GM12878 (cell line): ENCODE results near the gene ZBTB8OS. TPM values are rescaled to one million over a fixed set of nuclear protein-coding genes. Genes with fewer than 3 reads are reported as not detected.

ENCODE experiments used
- ATAC-seq: fragments of 200-7000 bp; cut with Tn5 transposase; 3 replicates; pipeline ENCODE4 v1.9.1; 2020; ENCODE audit warnings: mild to moderate bottlenecking, moderate library complexity
- BruUV-seq: library from RNA; stranded (reverse); fragments of 400-500 nt; replicated peaks from 2 replicates; lab custom pipeline; 2021; lab: Mats Ljungman, UMichigan
- CTCF ChIA-PET: fragments of 300-600 bp; sonication (Branson Sonifier 250); formaldehyde crosslinking; extraction: SDS; loops from one replicate; lab custom pipeline; 2021; ENCODE audit warnings: inconsistent platforms; lab: Yijun Ruan, JAX
- POLR2A ChIA-PET: fragments of 350-600 bp; formaldehyde crosslinking; extraction: SDS; loops from one replicate; lab custom pipeline; 2021; ENCODE audit warnings: inconsistent platforms; lab: Charles Lee
- RAD21 ChIA-PET: fragments of 300-600 bp; sonication (Branson Sonifier 250); formaldehyde crosslinking; loops from one replicate; lab custom pipeline; 2023; ENCODE audit warnings: antibody characterized with exemption; ENCODE audit not compliant: unreplicated experiment; lab: Charles Lee
- SMC1A ChIA-PET: fragments of 300-600 bp; sonication (Branson Sonifier 250); formaldehyde crosslinking; loops from one replicate; lab custom pipeline; 2023; ENCODE audit not compliant: unreplicated experiment, uncharacterized antibody; lab: Charles Lee
- DNase-seq: peaks from one replicate; pipeline ENCODE4 v3.0.0-alpha.2; 2011; ENCODE audit warnings: low read depth, low spot score
- FAIRE-seq: peaks from 3 replicates; lab custom pipeline; 2011; peaks lifted over from hg19 to GRCh38; lab: Jason Lieb, UNC
- H2AFZ ChIP-seq: 2 replicates; pipeline ENCODE4 v1.6.0; 2011; ENCODE audit warnings: low read depth, low read length, control low read depth; ENCODE audit not compliant: control insufficient read depth
- H3K27ac ChIP-seq: 2 replicates; pipeline ENCODE4 v1.5.1; 2011; ENCODE audit warnings: control low read depth; ENCODE audit not compliant: control insufficient read depth, insufficient read depth
- H3K27me3 ChIP-seq, 2 experiments: replicated peaks in 1 of 2; 2 replicates each; pipeline versions ENCODE4 v1.6.0 to v1.6.1; 2011; ENCODE audit warnings: low read length in 1 of 2; ENCODE audit not compliant: control insufficient read depth in 2 of 2, insufficient read depth in 2 of 2
- H3K36me3 ChIP-seq, 2 experiments: 2 replicates each; pipeline ENCODE4 v1.5.1; 2011; ENCODE audit warnings: low read length in 1 of 2; ENCODE audit not compliant: control insufficient read depth in 2 of 2, insufficient read depth in 2 of 2
- H3K4me1 ChIP-seq: 2 replicates; pipeline ENCODE4 v1.6.1; 2011; ENCODE audit warnings: mild to moderate bottlenecking, low read length, moderate library complexity, mixed read lengths; ENCODE audit not compliant: control insufficient read depth, insufficient read depth
- H3K4me2 ChIP-seq: 2 replicates; pipeline ENCODE4 v1.6.0; 2011; ENCODE audit warnings: control low read depth; ENCODE audit not compliant: control insufficient read depth, insufficient read depth
- H3K4me3 ChIP-seq: fragments of 200-600 bp; sonication (generic); 2 replicates; pipeline ENCODE4 v1.5.1; 2016
- H3K79me2 ChIP-seq: 2 replicates; pipeline ENCODE4 v1.6.0; 2011; ENCODE audit warnings: low read length; ENCODE audit not compliant: control insufficient read depth, insufficient read depth
- H3K9ac ChIP-seq: 2 replicates; pipeline ENCODE4 v1.8.0; 2011; ENCODE audit warnings: low read length, control low read depth, mixed read lengths; ENCODE audit not compliant: control insufficient read depth, insufficient read depth
- H3K9me3 ChIP-seq: replicated peaks from 3 replicates; pipeline ENCODE4 v1.5.1; 2011; ENCODE audit warnings: mild to moderate bottlenecking, low read length; ENCODE audit not compliant: control insufficient read depth, insufficient read depth
- H4K20me1 ChIP-seq: 2 replicates; pipeline ENCODE4 v1.6.0; 2011; ENCODE audit not compliant: control insufficient read depth, insufficient read depth
- ATF7 ChIP-seq: fragments of 450-650 bp; IDR thresholded peaks from 2 replicates; pipeline ENCODE4 v1.6.1; 2016; ENCODE audit warnings: low read depth, mild to moderate bottlenecking
- EZH2 ChIP-seq: IDR thresholded peaks from 2 replicates; pipeline ENCODE4 v1.6.1; 2012; ENCODE audit warnings: low read depth, mild to moderate bottlenecking, control low read depth, inconsistent platforms, low read length, borderline replicate concordance; ENCODE audit not compliant: control insufficient read depth
- GABPA ChIP-seq: IDR thresholded peaks from 2 replicates; pipeline ENCODE4 v1.6.1; 2014; ENCODE audit warnings: antibody characterized with exemption, low read depth, mild to moderate bottlenecking, inconsistent platforms
- NFIC ChIP-seq: IDR thresholded peaks from 2 replicates; pipeline ENCODE4 v1.6.1; 2012; ENCODE audit warnings: low read depth, mild to moderate bottlenecking, inconsistent platforms, low read length, moderate library complexity
- RAD21 ChIP-seq: IDR thresholded peaks from 2 replicates; pipeline ENCODE4 v1.6.1; 2011; ENCODE audit warnings: mild to moderate bottlenecking, low read depth, low read length, moderate library complexity; ENCODE audit not compliant: insufficient read depth
- RB1 ChIP-seq: fragments of 450-650 bp; formaldehyde crosslinking; IDR thresholded peaks from 2 replicates; pipeline ENCODE4 v1.6.1; 2017; ENCODE audit warnings: mild to moderate bottlenecking, borderline replicate concordance
- WGBS: methylation state at CpG from one replicate; pipeline ENCODE4 v1.1.6; 2016; ENCODE audit warnings: low lambda C conversion rate; ENCODE audit not compliant: insufficient replicate concordance, insufficient coverage; ENCODE audit errors: missing lambda C conversion rate; 5-methylcytosine and 5-hydroxymethylcytosine counted together
- in situ Hi-C: fragments of 300-500 bp; cut with MboI; formaldehyde crosslinking; loops from 9 replicates; pipeline ENCODE4 v1.14.3; 2018; ENCODE audit warnings: mixed read lengths
- intact Hi-C: fragments of 100-400 bp; cut with micrococcal nuclease; formaldehyde crosslinking; loops from one replicate; pipeline ENCODE4 v1.14.2; 2022; ENCODE audit not compliant: unreplicated experiment
- polyA plus RNA-seq, 11 experiments: library from polyadenylated mRNA; depleted of rRNA in 4 of 11; unstranded in 6 of 11; stranded (reverse) in 5 of 11; fragments of >200 nt; fragmentation: Nextera tagmentation in 4 of 11; fragmentation: Illumina TruSeq in 1 of 11; extraction: Ambion mirVana in 4 of 11; extraction: Trizol in 1 of 11; gene quantifications; 1 replicate in 1 of 11; 2 replicates in 10 of 11; pipeline versions ENCODE4 v1.2.1 to v1.2.3, GENCODE V29; 2011 to 2016; ENCODE audit warnings: inconsistent platforms in 2 of 11, missing spikeins in 2 of 11, low read depth in 1 of 11
- total RNA-seq, 4 experiments: library from RNA; depleted of rRNA in 3 of 4; stranded (reverse); fragments of >200 nt in 3 of 4; fragmentation: Illumina TruSeq in 1 of 4; extraction: Trizol in 1 of 4; gene quantifications; 2 replicates each; pipeline versions ENCODE4 v1.2.1 to v1.2.3, GENCODE V29; 2013 to 2021
- TF ChIP-seq, protein P1 (sequence below): fragments of 450-650 bp; formaldehyde crosslinking; IDR thresholded peaks from 2 replicates; pipeline ENCODE4 v1.4.0; 2022; ENCODE audit warnings: mild to moderate bottlenecking, moderate library complexity
- TF ChIP-seq, protein P2 (sequence below): IDR thresholded peaks from 2 replicates; pipeline ENCODE4 v1.6.1; 2012; ENCODE audit warnings: improper control_type of control experiment, low read depth, low read length; ENCODE audit not compliant: insufficient replicate concordance
- TF ChIP-seq, protein P3 (sequence below): IDR thresholded peaks from 2 replicates; pipeline ENCODE4 v1.6.1; 2012; ENCODE audit warnings: low read depth, low read length, improper control_type of control experiment

Gene ZBTB8OS
- total and polyA plus RNA-seq, 10 of the 15 experiments (the other 5 are each of a cell fraction or from before 2014, with no cell fraction given), result 77.8 to 350 (median 139) TPM

DNA sequence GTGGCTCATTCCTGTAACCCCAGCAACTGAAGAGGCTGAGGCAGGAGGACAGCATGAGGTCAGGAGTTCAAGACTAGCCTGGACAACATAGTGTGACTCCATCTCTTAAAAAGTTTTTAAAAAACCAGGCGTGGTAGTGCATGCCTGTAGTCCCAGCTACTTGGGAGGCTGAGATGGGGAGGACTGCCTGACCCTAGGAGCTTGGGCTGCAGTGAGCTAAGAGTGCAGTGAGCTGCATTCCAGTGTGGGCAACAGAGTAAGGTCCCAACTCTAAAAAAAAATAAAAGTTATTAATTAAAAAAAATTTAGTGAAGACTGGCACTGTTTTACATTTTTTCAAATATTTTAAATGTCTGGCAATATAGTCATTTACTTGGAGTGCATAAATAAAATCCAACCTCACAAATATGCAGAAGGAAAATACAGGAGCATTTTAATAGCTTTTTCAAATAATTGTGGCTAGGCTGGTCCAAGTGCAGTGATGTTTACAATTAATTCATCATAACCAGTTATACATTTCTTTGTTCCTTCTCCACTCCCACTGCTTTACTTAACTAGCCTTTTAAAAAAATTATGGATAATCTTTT lies 10.8 kb downstream of the ZBTB8OS start:
- ChIA-PET RAD21 (interaction anchor here (1.3 kb wide), 1 partner anchor 9 kb away, joined by 6 read pairs; no protein-coding TSS in a partner anchor), CTCF (no interaction called here), POLR2A (interaction anchor here (0.5 kb wide), 1 partner anchor 10 kb away, joined by 6 read pairs; no protein-coding TSS in a partner anchor), SMC1A (interaction anchor here (0.6 to 1.7 kb wide), 2 partner anchors 12 to 213 kb away, joined by 3 to 6 read pairs; no protein-coding TSS in a partner anchor)
- peaks cover 50% of the 10 kb centered on the region for H3K79me2 ChIP-seq
- no peaks in the 10 kb centered on the region; a peak in 2 of 4 replicates for H3K36me3 ChIP-seq
- in situ Hi-C loops, result no loop called here
- WGBS, result 93% methylated on average over 1 of the region's 1 CpG
- intact Hi-C loops, result no loop called here
- H3K9ac ChIP-seq, result no peak overlapping the region
- no peaks in the 10 kb centered on the region for H4K20me1 ChIP-seq
- H2AFZ ChIP-seq, result no peak overlapping the region
- H3K27ac ChIP-seq, result no peak overlapping the region
- no peaks in the 10 kb centered on the region for H3K9me3 ChIP-seq
- DNase-seq (no peak), ATAC-seq (no peak), FAIRE-seq (no peak)
- no peaks in the 10 kb centered on the region for H3K27me3 ChIP-seq
- no peaks in the 10 kb centered on the region for H3K4me1 ChIP-seq
- no peak overlapping the region for H3K4me2 ChIP-seq
- H3K4me3 ChIP-seq, result no peak overlapping the region
- TF ChIP-seq, protein P1, sequence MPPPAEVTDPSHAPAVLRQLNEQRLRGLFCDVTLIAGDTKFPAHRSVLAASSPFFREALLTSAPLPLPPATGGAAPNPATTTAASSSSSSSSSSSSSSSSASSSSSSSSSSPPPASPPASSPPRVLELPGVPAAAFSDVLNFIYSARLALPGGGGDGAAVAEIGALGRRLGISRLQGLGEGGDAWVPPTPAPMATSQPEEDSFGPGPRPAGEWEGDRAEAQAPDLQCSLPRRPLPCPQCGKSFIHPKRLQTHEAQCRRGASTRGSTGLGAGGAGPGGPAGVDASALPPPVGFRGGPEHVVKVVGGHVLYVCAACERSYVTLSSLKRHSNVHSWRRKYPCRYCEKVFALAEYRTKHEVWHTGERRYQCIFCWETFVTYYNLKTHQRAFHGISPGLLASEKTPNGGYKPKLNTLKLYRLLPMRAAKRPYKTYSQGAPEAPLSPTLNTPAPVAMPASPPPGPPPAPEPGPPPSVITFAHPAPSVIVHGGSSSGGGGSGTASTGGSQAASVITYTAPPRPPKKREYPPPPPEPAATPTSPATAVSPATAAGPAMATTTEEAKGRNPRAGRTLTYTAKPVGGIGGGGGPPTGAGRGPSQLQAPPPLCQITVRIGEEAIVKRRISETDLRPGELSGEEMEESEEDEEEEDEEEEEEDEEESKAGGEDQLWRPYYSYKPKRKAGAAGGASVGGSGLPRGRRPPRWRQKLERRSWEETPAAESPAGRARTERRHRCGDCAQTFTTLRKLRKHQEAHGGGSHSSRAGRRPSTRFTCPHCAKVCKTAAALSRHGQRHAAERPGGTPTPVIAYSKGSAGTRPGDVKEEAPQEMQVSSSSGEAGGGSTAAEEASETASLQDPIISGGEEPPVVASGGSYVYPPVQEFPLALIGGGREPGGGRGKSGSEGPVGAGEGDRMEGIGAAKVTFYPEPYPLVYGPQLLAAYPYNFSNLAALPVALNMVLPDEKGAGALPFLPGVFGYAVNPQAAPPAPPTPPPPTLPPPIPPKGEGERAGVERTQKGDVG (CRISPR knock-in tag), result no peak
- TF ChIP-seq RAD21 (no peak), RB1 (no peak), GABPA (no peak), ATF7 (no peak), EZH2 (no peak), NFIC (no peak)
- TF ChIP-seq, protein P2, sequence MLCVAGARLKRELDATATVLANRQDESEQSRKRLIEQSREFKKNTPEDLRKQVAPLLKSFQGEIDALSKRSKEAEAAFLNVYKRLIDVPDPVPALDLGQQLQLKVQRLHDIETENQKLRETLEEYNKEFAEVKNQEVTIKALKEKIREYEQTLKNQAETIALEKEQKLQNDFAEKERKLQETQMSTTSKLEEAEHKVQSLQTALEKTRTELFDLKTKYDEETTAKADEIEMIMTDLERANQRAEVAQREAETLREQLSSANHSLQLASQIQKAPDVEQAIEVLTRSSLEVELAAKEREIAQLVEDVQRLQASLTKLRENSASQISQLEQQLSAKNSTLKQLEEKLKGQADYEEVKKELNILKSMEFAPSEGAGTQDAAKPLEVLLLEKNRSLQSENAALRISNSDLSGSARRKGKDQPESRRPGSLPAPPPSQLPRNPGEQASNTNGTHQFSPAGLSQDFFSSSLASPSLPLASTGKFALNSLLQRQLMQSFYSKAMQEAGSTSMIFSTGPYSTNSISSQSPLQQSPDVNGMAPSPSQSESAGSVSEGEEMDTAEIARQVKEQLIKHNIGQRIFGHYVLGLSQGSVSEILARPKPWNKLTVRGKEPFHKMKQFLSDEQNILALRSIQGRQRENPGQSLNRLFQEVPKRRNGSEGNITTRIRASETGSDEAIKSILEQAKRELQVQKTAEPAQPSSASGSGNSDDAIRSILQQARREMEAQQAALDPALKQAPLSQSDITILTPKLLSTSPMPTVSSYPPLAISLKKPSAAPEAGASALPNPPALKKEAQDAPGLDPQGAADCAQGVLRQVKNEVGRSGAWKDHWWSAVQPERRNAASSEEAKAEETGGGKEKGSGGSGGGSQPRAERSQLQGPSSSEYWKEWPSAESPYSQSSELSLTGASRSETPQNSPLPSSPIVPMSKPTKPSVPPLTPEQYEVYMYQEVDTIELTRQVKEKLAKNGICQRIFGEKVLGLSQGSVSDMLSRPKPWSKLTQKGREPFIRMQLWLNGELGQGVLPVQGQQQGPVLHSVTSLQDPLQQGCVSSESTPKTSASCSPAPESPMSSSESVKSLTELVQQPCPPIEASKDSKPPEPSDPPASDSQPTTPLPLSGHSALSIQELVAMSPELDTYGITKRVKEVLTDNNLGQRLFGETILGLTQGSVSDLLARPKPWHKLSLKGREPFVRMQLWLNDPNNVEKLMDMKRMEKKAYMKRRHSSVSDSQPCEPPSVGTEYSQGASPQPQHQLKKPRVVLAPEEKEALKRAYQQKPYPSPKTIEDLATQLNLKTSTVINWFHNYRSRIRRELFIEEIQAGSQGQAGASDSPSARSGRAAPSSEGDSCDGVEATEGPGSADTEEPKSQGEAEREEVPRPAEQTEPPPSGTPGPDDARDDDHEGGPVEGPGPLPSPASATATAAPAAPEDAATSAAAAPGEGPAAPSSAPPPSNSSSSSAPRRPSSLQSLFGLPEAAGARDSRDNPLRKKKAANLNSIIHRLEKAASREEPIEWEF, result no peak
- TF ChIP-seq, protein P3, sequence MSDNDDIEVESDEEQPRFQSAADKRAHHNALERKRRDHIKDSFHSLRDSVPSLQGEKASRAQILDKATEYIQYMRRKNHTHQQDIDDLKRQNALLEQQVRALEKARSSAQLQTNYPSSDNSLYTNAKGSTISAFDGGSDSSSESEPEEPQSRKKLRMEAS, result no peak
- BruUV-seq, result no TSS peak
